ENCODE measurements around the gene HSPB7. TPM values are rescaled to one million over a fixed set of nuclear protein-coding genes. Genes with fewer than 3 reads are reported as not detected.
A peak's percentile ranks its signal among the peaks of the same experiment; 100 is the strongest.

HSPB7 gene
- total RNA-seq, 4 donors from 2014 or later: 2.4 to 4.2 (median 3.0) TPM

DNA sequence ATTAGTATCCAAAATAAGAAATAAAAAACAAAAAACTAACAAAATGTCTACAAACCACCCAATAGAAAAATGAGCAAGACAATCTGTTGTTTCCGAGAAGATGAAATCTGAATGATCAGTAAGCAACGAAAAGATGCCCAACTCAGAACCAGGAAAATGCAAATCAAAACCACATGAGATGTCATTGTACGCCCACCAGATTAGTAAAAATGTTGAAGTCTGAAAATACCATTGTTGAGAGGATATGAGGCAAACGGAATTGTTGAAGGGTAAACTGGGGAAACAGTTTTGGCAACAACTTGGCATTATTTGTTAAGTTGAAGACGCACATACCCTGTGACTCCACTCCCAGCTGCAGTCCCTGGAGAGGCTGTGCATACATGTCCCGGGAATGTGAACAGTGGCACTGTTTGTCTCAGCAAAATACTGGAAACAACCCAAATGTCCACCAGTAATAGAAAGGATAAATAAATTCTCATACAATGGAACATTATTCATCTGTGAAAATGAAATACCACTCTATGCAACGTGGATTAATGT, 52.5 kb downstream of the HSPB7 start:
- peak; percentile 50 to 87 for DNase-seq (ENCODE audit: low spot score in 2 of 2)
- TF ChIP-seq, protein P1, sequence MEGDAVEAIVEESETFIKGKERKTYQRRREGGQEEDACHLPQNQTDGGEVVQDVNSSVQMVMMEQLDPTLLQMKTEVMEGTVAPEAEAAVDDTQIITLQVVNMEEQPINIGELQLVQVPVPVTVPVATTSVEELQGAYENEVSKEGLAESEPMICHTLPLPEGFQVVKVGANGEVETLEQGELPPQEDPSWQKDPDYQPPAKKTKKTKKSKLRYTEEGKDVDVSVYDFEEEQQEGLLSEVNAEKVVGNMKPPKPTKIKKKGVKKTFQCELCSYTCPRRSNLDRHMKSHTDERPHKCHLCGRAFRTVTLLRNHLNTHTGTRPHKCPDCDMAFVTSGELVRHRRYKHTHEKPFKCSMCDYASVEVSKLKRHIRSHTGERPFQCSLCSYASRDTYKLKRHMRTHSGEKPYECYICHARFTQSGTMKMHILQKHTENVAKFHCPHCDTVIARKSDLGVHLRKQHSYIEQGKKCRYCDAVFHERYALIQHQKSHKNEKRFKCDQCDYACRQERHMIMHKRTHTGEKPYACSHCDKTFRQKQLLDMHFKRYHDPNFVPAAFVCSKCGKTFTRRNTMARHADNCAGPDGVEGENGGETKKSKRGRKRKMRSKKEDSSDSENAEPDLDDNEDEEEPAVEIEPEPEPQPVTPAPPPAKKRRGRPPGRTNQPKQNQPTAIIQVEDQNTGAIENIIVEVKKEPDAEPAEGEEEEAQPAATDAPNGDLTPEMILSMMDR (IDR thresholded peaks at IDR 0.05): no peak
- TF ChIP-seq POLR2A (IDR thresholded peaks at IDR 0.05): no peak
- WGBS, 2 donors: 34 to 43% methylated on average over 7 of the region's 7 CpGs
- no peak overlapping the region for H3K4me3 ChIP-seq (ENCODE audit: low read depth, poor library complexity, severe bottlenecking)
- intact Hi-C loops (cut with DNase I; ENCODE audit: low total_unique reads): no loop called here

Other genes starting within 250 kb of the HSPB7 start
- gene UQCRHL, start 210.4 kb downstream of the HSPB7 start, total RNA-seq: 1 to 10 TPM in 2 of 4 donors, under 1 TPM in 2; 0.62 to 1.4 (median 0.94) TPM
- gene SPEN, start 170.3 kb downstream of the HSPB7 start, total RNA-seq: 10 to 100 TPM; 41.4 to 63.6 (median 42.9) TPM
- gene ZBTB17, start 41.9 kb downstream of the HSPB7 start, total RNA-seq: 10 to 100 TPM; 25.9 to 42.4 (median 29.3) TPM
- gene SRARP, start 13.8 kb downstream of the HSPB7 start, total RNA-seq: not detected
- gene CLCNKA, start 4.0 kb upstream of the HSPB7 start, total RNA-seq: 1 to 10 TPM in 1 of 4 donors, under 1 TPM in 2, not detected in 1; 0.10 to 1.3 (median 0.63) TPM
- gene CLCNKB, start 25.7 kb upstream of the HSPB7 start, total RNA-seq: under 1 TPM in 1 of 4 donors, not detected in 3; 0.26 TPM
- 1 to 10 TPM; 1.1 to 2.6 (median 1.7) TPM for gene FAM131C, start 55.6 kb upstream of the HSPB7 start, total RNA-seq
- 10 to 100 TPM; 63.6 to 83.8 (median 68.8) TPM for gene EPHA2, start 138.0 kb upstream of the HSPB7 start, total RNA-seq
- gene ARHGEF19, start 194.6 kb upstream of the HSPB7 start, total RNA-seq: 10 to 100 TPM; 45.7 to 63.1 (median 48.5) TPM
- 10 to 100 TPM in 2 of 4 donors, 1 to 10 TPM in 2; 6.0 to 17.2 (median 10.4) TPM for gene CPLANE2, start 219.1 kb upstream of the HSPB7 start, total RNA-seq